IMR-90 (cell line): Measurements from ENCODE around the gene JMY. TPM values are rescaled to one million over a fixed set of nuclear protein-coding genes. Genes with fewer than 3 reads are reported as not detected.
A peak's percentile ranks its signal among the peaks of the same experiment; 100 is the strongest.

Source experiments
- ATAC-seq: fragments of 200-7000 bp; cut with Tn5 transposase; 2 replicates; pipeline ENCODE4 v1.9.1; 2020; ENCODE audit warnings: low read depth, mild to moderate bottlenecking, moderate library complexity
- BruUV-seq: library from RNA; stranded (reverse); fragments of 400-500 nt; replicated peaks from 2 replicates; lab custom pipeline; 2021; lab: Mats Ljungman, UMichigan
- CTCF ChIA-PET: fragments of 300-600 bp; formaldehyde crosslinking; extraction: SDS; loops from one replicate; lab custom pipeline; 2021; ENCODE audit warnings: antibody characterized with exemption; lab: Yijun Ruan, JAX
- POLR2A ChIA-PET: fragments of 300-600 bp; sonication (Branson Sonifier 250); formaldehyde crosslinking; loops from one replicate; lab custom pipeline; 2022; ENCODE audit warnings: antibody characterized with exemption; ENCODE audit not compliant: unreplicated experiment; lab: Charles Lee
- DNase-seq: peaks from one replicate; pipeline ENCODE4 v3.0.0; 2013
- H2AFZ ChIP-seq: replicated peaks from 2 replicates; pipeline ENCODE3; 2013; ENCODE audit warnings: low read length, mild to moderate bottlenecking; ENCODE audit not compliant: poor library complexity
- H2AK5ac ChIP-seq: 2 replicates; pipeline ENCODE4 v1.6.1; 2013; ENCODE audit warnings: low read depth, low read length, inconsistent platforms
- H2AK9ac ChIP-seq: replicated peaks from 2 replicates; pipeline ENCODE3; 2013; ENCODE audit warnings: mild to moderate bottlenecking, low read depth, low read length, moderate library complexity; ENCODE audit not compliant: poor library complexity
- H2BK120ac ChIP-seq: 2 replicates; pipeline ENCODE4 v1.6.1; 2013; ENCODE audit warnings: low read depth, low read length, inconsistent platforms
- H2BK15ac ChIP-seq: 3 replicates; pipeline ENCODE4 v1.6.1; 2013; ENCODE audit warnings: low read depth, low read length, inconsistent platforms
- H2BK20ac ChIP-seq: 2 replicates; pipeline ENCODE4 v1.6.1; 2013; ENCODE audit warnings: low read depth, mild to moderate bottlenecking, inconsistent platforms, low read length, moderate library complexity
- H2BK5ac ChIP-seq: 2 replicates; pipeline ENCODE4 v1.6.1; 2013; ENCODE audit warnings: mild to moderate bottlenecking, low read depth, low read length, inconsistent platforms; ENCODE audit not compliant: poor library complexity, severe bottlenecking
- H3K14ac ChIP-seq: replicated peaks from 2 replicates; pipeline ENCODE4 v1.6.1; 2013; ENCODE audit warnings: low read depth, low read length, inconsistent platforms
- H3K18ac ChIP-seq: 2 replicates; pipeline ENCODE4 v1.6.1; 2013; ENCODE audit warnings: low read depth, low read length, control low read depth
- H3K23ac ChIP-seq: 2 replicates; pipeline ENCODE4 v1.6.1; 2013; ENCODE audit warnings: low read depth, low read length, inconsistent platforms
- H3K27ac ChIP-seq: 2 replicates; pipeline ENCODE4 v1.5.1; 2013; ENCODE audit warnings: mild to moderate bottlenecking, control low read depth, low read length; ENCODE audit not compliant: insufficient read depth
- H3K27me3 ChIP-seq: 2 replicates; pipeline ENCODE4 v1.6.1; 2013; ENCODE audit warnings: low read length; ENCODE audit not compliant: control insufficient read depth, insufficient read depth
- H3K36me3 ChIP-seq: 2 replicates; pipeline ENCODE4 v1.6.1; 2013; ENCODE audit warnings: low read length, mixed read lengths; ENCODE audit not compliant: control insufficient read depth, insufficient read depth
- H3K4ac ChIP-seq: 2 replicates; pipeline ENCODE4 v1.6.1; 2013; ENCODE audit warnings: low read depth, low read length, inconsistent platforms
- H3K4me1 ChIP-seq: 2 replicates; pipeline ENCODE4 v1.6.1; 2013; ENCODE audit warnings: low read length, mixed read lengths; ENCODE audit not compliant: control insufficient read depth, insufficient read depth
- H3K4me2 ChIP-seq: 2 replicates; pipeline ENCODE4 v1.6.1; 2013; ENCODE audit warnings: low read depth, mild to moderate bottlenecking, control low read depth, low read length, moderate library complexity
- H3K4me3 ChIP-seq: 2 replicates; pipeline ENCODE4 v1.5.1; 2013; ENCODE audit warnings: low read depth, mild to moderate bottlenecking, control low read depth, low read length, moderate library complexity; ENCODE audit not compliant: insufficient read depth
- H3K56ac ChIP-seq: 2 replicates; pipeline ENCODE4 v1.6.1; 2013; ENCODE audit warnings: low read length, inconsistent platforms; ENCODE audit not compliant: insufficient read depth; ENCODE audit errors: extremely low read depth
- H3K79me1 ChIP-seq, 2 experiments: 2 replicates each; pipeline ENCODE4 v1.6.1; 2013; ENCODE audit warnings: low read length in 2 of 2, inconsistent platforms in 1 of 2, low read depth in 1 of 2
- H3K9ac ChIP-seq: 2 replicates; pipeline ENCODE4 v1.6.1; 2013; ENCODE audit warnings: low read depth, low read length, control low read depth
- H3K9me1 ChIP-seq: 2 replicates; pipeline ENCODE4 v1.6.1; 2013; ENCODE audit warnings: low read length, inconsistent platforms; ENCODE audit not compliant: insufficient read depth
- H3K9me3 ChIP-seq: 2 replicates; pipeline ENCODE4 v1.6.1; 2013; ENCODE audit warnings: low read length; ENCODE audit not compliant: control insufficient read depth, insufficient read depth
- H4K20me1 ChIP-seq: 2 replicates; pipeline ENCODE4 v1.6.1; 2013; ENCODE audit warnings: low read length, inconsistent platforms; ENCODE audit not compliant: insufficient read depth
- H4K5ac ChIP-seq: 2 replicates; pipeline ENCODE4 v1.6.1; 2013; ENCODE audit warnings: mild to moderate bottlenecking, low read depth, low read length, control low read depth
- H4K8ac ChIP-seq, 2 experiments: 2 replicates each; pipeline ENCODE4 v1.6.1; 2013; ENCODE audit warnings: low read depth in 2 of 2, low read length in 2 of 2, control low read depth in 1 of 2, inconsistent platforms in 1 of 2
- H4K91ac ChIP-seq: 2 replicates; pipeline ENCODE4 v1.6.1; 2013; ENCODE audit warnings: low read depth, low read length, inconsistent platforms; ENCODE audit not compliant: insufficient read depth
- MXI1 ChIP-seq: IDR thresholded peaks from 2 replicates; pipeline ENCODE4 v1.6.1; 2012; ENCODE audit warnings: low read depth, mild to moderate bottlenecking, low read length, moderate library complexity, borderline replicate concordance
- POLR2A ChIP-seq: IDR thresholded peaks from 2 replicates; pipeline ENCODE4 v1.6.1; 2012; ENCODE audit warnings: mild to moderate bottlenecking, low read depth, low read length
- RAD21 ChIP-seq: IDR thresholded peaks from 2 replicates; pipeline ENCODE4 v1.6.1; 2012; ENCODE audit warnings: low read length, improper control_type of control experiment
- RCOR1 ChIP-seq: IDR thresholded peaks from 2 replicates; pipeline ENCODE4 v1.6.1; 2012; ENCODE audit warnings: mild to moderate bottlenecking, low read length, improper control_type of control experiment; ENCODE audit not compliant: insufficient replicate concordance
- SMC3 ChIP-seq: fragments of 150-350 bp; IDR thresholded peaks from 2 replicates; pipeline ENCODE4 v1.6.1; 2016; ENCODE audit warnings: low read depth, mild to moderate bottlenecking, antibody characterized with exemption, low read length, moderate library complexity
- USF2 ChIP-seq: fragments of 150-350 bp; IDR thresholded peaks from 2 replicates; pipeline ENCODE4 v1.6.1; 2017; ENCODE audit warnings: mild to moderate bottlenecking, antibody characterized with exemption, low read length, low read depth
- WGBS, 2 experiments: methylation state at CpG; one replicate each; pipeline versions ENCODE4 v1.1.5 to v1.1.7; 2013; ENCODE audit warnings: missing lambda C conversion rate in 2 of 2; ENCODE audit not compliant: insufficient read length in 1 of 2; ENCODE audit errors: extremely low coverage in 2 of 2; 5-methylcytosine and 5-hydroxymethylcytosine counted together
- dilution Hi-C: fragments of 300-500 bp; cut with HindIII; formaldehyde crosslinking; loops from one replicate; pipeline ENCODE4 v1.14.3; 2018; ENCODE audit warnings: low sequenced_read_pairs; ENCODE audit not compliant: unreplicated experiment
- in situ Hi-C: fragments of 300-500 bp; cut with MboI; formaldehyde crosslinking; loops from 3 replicates; pipeline ENCODE4 v1.14.3; 2019; ENCODE audit warnings: low sequenced_read_pairs, inconsistent platforms, mixed read lengths
- intact Hi-C: fragments of 100-400 bp; cut with micrococcal nuclease; formaldehyde crosslinking; loops from 2 replicates; pipeline ENCODE4 v1.10.0; 2022
- polyA plus RNA-seq, 3 experiments: library from polyadenylated mRNA; depleted of rRNA; stranded (reverse); fragments of >200 nt; gene quantifications; 2 replicates each; pipeline ENCODE4 v1.2.3, GENCODE V29; 2012; ENCODE audit warnings: low replicate concordance in 1 of 3
- total RNA-seq: library from RNA; depleted of rRNA; stranded (reverse); fragments of >200 nt; gene quantifications from 2 replicates; pipeline ENCODE4 v1.2.3, GENCODE V29; 2012
- TF ChIP-seq, protein P1 (sequence below): conservative IDR thresholded peaks from 2 replicates; pipeline ENCODE4 v1.5.1; 2012; ENCODE audit warnings: mild to moderate bottlenecking, low read depth, low read length, improper control_type of control experiment
- TF ChIP-seq, protein P2 (sequence below): fragments of 150-350 bp; IDR thresholded peaks from 2 replicates; pipeline ENCODE4 v1.6.1; 2016; ENCODE audit warnings: low read depth, mild to moderate bottlenecking, low read length, moderate library complexity, borderline replicate concordance

Gene JMY
- total and polyA plus RNA-seq, 2 of the 4 experiments (the other 2 are of a cell fraction): 1.7 to 3.2 TPM

DNA sequence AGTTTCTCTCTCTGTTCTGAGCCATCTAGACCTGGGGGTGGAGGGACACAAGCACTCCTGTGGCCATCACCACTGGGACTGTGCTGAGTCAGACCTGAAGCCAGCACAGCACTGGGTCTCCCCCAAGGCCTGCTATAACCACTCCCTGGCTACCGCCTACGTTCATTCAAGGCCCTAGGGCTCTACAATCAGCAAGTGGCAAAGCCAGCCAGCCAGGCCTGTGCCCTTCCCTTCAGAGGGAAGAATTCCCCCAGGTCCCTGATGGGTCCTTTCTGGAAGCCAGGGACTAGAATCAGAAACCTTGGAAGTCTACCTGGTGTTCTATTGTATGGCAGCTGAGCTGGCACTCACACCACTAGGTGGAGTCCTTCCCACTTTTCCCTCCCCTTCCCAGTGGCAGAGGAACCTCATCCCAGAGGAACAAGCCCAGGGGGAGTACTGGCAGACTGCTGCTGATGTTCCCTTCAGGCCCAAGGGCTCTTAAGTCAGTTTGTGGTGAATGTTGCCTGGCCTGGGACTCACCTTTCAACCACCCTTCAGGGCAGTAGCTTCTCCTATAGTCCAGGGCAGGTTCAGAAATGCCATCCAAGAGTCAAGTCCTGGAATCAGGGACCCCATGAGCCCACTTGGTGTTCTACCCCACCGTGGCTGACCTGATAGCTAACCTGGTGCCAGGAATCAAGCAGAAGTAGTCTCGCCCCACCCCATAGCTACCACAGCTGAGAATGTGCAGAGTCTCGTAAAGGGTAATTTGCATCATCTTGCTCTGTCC is 20.0 kb downstream of the JMY start:
- peaks cover 12% of the 10 kb centered on the region for H3K9me1 ChIP-seq
- H3K27ac ChIP-seq: no peak overlapping the region
- H3K36me3 ChIP-seq: no peaks in the 10 kb centered on the region
- H3K9me3 ChIP-seq: no peaks in the 10 kb centered on the region
- BruUV-seq: no TSS peak
- H3K56ac ChIP-seq: no peak overlapping the region
- H3K27me3 ChIP-seq: no peaks in the 10 kb centered on the region
- H3K79me1 ChIP-seq: peaks cover 2 to 5% of the 10 kb centered on the region in 2 experiments; a peak in 2 of 4 replicates
- H3K9ac ChIP-seq: no peak overlapping the region
- in situ Hi-C loops: no loop called here
- H3K23ac ChIP-seq: no peak overlapping the region
- no peak overlapping the region for H3K14ac ChIP-seq
- ChIA-PET POLR2A (no interaction called here), CTCF (interaction anchor here (0.6 to 1.1 kb wide), 3 partner anchors 123 to 209 kb away, joined by 3 to 4 read pairs (median 3); no protein-coding TSS in a partner anchor)
- peak; percentile 46 for DNase-seq
- no peak overlapping the region for H3K18ac ChIP-seq
- no peak overlapping the region for H2BK5ac ChIP-seq
- H3K4me1 ChIP-seq: no peaks in the 10 kb centered on the region
- dilution Hi-C loops: no loop called here
- 90% methylated on average over 2 of the region's 5 CpGs; no CpG with 5 or more reads in 1 of the 2 experiments for WGBS, 2 experiments
- no peak overlapping the region for H2BK120ac ChIP-seq
- no peak overlapping the region for H2AK9ac ChIP-seq
- peaks cover 12% of the 10 kb centered on the region for H4K20me1 ChIP-seq
- H2BK20ac ChIP-seq: no peak overlapping the region
- H4K8ac ChIP-seq: no peak overlapping the region
- TF ChIP-seq SMC3 (peak; percentile 56), POLR2A (no peak), RCOR1 (no peak), USF2 (no peak), MXI1 (no peak), RAD21 (peak; percentile 66)
- TF ChIP-seq, protein P1, sequence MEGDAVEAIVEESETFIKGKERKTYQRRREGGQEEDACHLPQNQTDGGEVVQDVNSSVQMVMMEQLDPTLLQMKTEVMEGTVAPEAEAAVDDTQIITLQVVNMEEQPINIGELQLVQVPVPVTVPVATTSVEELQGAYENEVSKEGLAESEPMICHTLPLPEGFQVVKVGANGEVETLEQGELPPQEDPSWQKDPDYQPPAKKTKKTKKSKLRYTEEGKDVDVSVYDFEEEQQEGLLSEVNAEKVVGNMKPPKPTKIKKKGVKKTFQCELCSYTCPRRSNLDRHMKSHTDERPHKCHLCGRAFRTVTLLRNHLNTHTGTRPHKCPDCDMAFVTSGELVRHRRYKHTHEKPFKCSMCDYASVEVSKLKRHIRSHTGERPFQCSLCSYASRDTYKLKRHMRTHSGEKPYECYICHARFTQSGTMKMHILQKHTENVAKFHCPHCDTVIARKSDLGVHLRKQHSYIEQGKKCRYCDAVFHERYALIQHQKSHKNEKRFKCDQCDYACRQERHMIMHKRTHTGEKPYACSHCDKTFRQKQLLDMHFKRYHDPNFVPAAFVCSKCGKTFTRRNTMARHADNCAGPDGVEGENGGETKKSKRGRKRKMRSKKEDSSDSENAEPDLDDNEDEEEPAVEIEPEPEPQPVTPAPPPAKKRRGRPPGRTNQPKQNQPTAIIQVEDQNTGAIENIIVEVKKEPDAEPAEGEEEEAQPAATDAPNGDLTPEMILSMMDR: peak; percentile 58
- TF ChIP-seq, protein P2, sequence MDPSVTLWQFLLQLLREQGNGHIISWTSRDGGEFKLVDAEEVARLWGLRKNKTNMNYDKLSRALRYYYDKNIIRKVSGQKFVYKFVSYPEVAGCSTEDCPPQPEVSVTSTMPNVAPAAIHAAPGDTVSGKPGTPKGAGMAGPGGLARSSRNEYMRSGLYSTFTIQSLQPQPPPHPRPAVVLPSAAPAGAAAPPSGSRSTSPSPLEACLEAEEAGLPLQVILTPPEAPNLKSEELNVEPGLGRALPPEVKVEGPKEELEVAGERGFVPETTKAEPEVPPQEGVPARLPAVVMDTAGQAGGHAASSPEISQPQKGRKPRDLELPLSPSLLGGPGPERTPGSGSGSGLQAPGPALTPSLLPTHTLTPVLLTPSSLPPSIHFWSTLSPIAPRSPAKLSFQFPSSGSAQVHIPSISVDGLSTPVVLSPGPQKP: no peak
- H3K4me3 ChIP-seq: no peak overlapping the region
- no peak overlapping the region for H4K91ac ChIP-seq
- H2AK5ac ChIP-seq: no peak overlapping the region
- H2BK15ac ChIP-seq: no peak overlapping the region
- intact Hi-C loops: loop anchor here (1.0 kb wide), 1 partner anchor 208 kb away; no protein-coding TSS in a partner anchor
- H4K5ac ChIP-seq: no peak overlapping the region
- H3K4me2 ChIP-seq: no peak overlapping the region
- no peak overlapping the region for H2AFZ ChIP-seq
- H3K4ac ChIP-seq: no peak overlapping the region
- peak; percentile 89 for ATAC-seq
